Endodermal cell (in vitro differentiated cells): ENCODE data around the gene FHL1. TPM values are rescaled to one million over a fixed set of nuclear protein-coding genes. Genes with fewer than 3 reads are reported as not detected.

Experiments used
- DNase-seq: peaks from one replicate; pipeline ENCODE4 v3.0.0-alpha.2; 2017
- H3K27ac ChIP-seq: 2 replicates; pipeline ENCODE4 v1.5.1; 2013; ENCODE audit warnings: mild to moderate bottlenecking, low read depth, low read length, moderate library complexity
- H3K27me3 ChIP-seq: 2 replicates; pipeline ENCODE4 v1.6.1; 2013; ENCODE audit warnings: mild to moderate bottlenecking, low read length, moderate library complexity; ENCODE audit not compliant: insufficient read depth, control insufficient read depth, poor library complexity, severe bottlenecking
- H3K36me3 ChIP-seq: 2 replicates; pipeline ENCODE4 v1.7.0; 2013; ENCODE audit warnings: mild to moderate bottlenecking, low read length, moderate library complexity; ENCODE audit not compliant: control insufficient read depth, insufficient read depth
- H3K4me1 ChIP-seq: one replicate; pipeline ENCODE4 v1.7.0; 2013; ENCODE audit warnings: low read length; ENCODE audit not compliant: control insufficient read depth, insufficient read depth
- H3K4me3 ChIP-seq: 2 replicates; pipeline ENCODE4 v1.5.1; 2013; ENCODE audit warnings: mild to moderate bottlenecking, low read length, moderate library complexity
- H3K9ac ChIP-seq: 2 replicates; pipeline ENCODE4 v1.6.1; 2013; ENCODE audit warnings: mild to moderate bottlenecking, low read length, moderate library complexity; ENCODE audit not compliant: poor library complexity, severe bottlenecking; ENCODE audit errors: extremely low read depth
- H3K9me3 ChIP-seq: 2 replicates; pipeline ENCODE4 v1.6.1; 2013; ENCODE audit warnings: mild to moderate bottlenecking, low read length, moderate library complexity; ENCODE audit not compliant: control insufficient read depth
- H3K27ac Mint-ChIP-seq: 2 replicates; pipeline ENCODE4 v1.8.0; 2020; ENCODE audit warnings: mixed read lengths
- H3K27me3 Mint-ChIP-seq: 2 replicates; pipeline ENCODE4 v1.8.0; 2021; ENCODE audit warnings: mild to moderate bottlenecking, mixed read lengths; ENCODE audit not compliant: insufficient read depth
- H3K36me3 Mint-ChIP-seq: 2 replicates; pipeline ENCODE4 v1.8.0; 2020; ENCODE audit warnings: low read depth, mixed read lengths
- H3K4me1 Mint-ChIP-seq: 2 replicates; pipeline ENCODE4 v1.8.0; 2020; ENCODE audit warnings: mixed read lengths
- H3K4me3 Mint-ChIP-seq: 2 replicates; pipeline ENCODE4 v1.8.0; 2020; ENCODE audit warnings: mild to moderate bottlenecking, moderate library complexity, mixed read lengths
- H3K9me3 Mint-ChIP-seq: 2 replicates; pipeline ENCODE4 v1.8.0; 2020; ENCODE audit warnings: mild to moderate bottlenecking, mixed read lengths
- CTCF ChIP-seq: fragments of 200-600 bp; sonication (generic); conservative IDR thresholded peaks from 2 replicates; pipeline ENCODE4 v1.5.0; 2021; ENCODE audit warnings: antibody characterized with exemption, mild to moderate bottlenecking
- WGBS, 2 experiments: methylation state at CpG; one replicate each; pipeline versions ENCODE4 v1.1.5 to v1.1.7; 2013; ENCODE audit warnings: missing lambda C conversion rate in 2 of 2, mixed read lengths in 1 of 2; ENCODE audit not compliant: insufficient coverage in 1 of 2, insufficient read length in 1 of 2; 5-methylcytosine and 5-hydroxymethylcytosine counted together
- long read RNA-seq, 4 experiments: library from polyadenylated mRNA in 2 of 4; library from RNA in 1 of 4; library from capped mRNA in 1 of 4; stranded (forward) in 3 of 4; unstranded in 1 of 4; transcript quantifications; one replicate each; pipeline ENCODE4 v2.0.0, GENCODE V29; 2020 to 2021; ENCODE audit warnings: inconsistent platforms in 1 of 4
- polyA plus RNA-seq, 2 experiments: library from polyadenylated mRNA; stranded (reverse); fragments of 50-300 nt; gene quantifications; one replicate each; pipeline ENCODE4 v1.2.3, GENCODE V29; 2013
- total RNA-seq, 2 donors: library from RNA; stranded (reverse); fragmentation: NEBNext Ultra II Directional in 1 of 2; extraction: Animal tissue kit (Norgen Biotek cat#: 25700) in 1 of 2; gene quantifications; 2 replicates in 1 of 2; 3 replicates in 1 of 2; pipeline ENCODE4 v1.2.1, GENCODE V29; 2021

FHL1 gene
- 10 to 100 TPM in 1 of 2 donors, 1 to 10 TPM in 1; 3.7 to 19.3 TPM for total RNA-seq
- polyA plus RNA-seq (2013, experiment 1 of 2) = 67.3 TPM
- polyA plus RNA-seq (2013, experiment 2 of 2) = 62.2 TPM
- long read RNA-seq, experiment 1, partial matches to known transcripts = 2 of 15 reads
- long read RNA-seq, experiment 1, other reads (novel, unspliced or antisense) = 8 of 15 reads
- long read RNA-seq, experiment 2, transcript FHL1-205 (7 exons, 2,441 nt) = major isoform, 10 of 10 reads
- long read RNA-seq, experiment 2, partial matches to known transcripts = 0 of 10 reads
- long read RNA-seq, experiment 2, other reads (novel, unspliced or antisense) = 0 of 10 reads
- long read RNA-seq, experiment 3, transcript FHL1-205 (7 exons, 2,441 nt) = major isoform, 12 of 15 reads
- long read RNA-seq, experiment 3, partial matches to known transcripts = 0 of 15 reads
- long read RNA-seq, experiment 3, other reads (novel, unspliced or antisense) = 2 of 15 reads
- long read RNA-seq, experiment 4 = 0 reads

DNA sequence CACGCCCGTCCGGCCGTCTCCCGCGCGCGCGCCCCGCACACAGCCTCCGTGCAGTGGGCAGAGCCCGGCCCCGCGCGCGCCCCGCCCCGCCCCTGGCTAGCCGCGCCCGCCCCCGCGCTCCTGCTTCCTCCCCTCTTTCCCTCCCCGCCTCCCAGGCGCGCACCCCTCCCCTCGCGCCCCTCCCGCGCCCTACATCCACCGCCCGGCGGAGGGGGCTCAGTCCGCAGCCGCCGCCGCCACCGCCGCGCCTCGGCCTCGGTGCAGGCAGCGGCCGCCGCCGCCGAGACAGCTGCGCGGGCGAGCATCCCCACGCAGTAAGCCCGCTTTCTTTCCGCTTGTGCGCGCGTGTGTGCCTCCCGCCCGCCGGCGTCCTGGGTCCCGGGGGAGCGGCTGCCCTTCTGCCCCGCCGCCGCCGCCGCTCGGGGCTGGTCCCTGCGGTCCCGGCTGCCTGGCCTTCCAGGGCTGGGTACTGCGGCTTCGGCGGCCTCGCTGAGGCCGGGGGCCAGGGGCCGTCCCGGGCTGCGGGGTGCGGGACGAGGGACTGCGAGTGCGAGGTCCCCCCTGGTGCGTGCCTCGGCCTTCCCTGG lies at the start of gene FHL1:
FHL1 (plus strand) TSS at position 219 of the 587 bp plus-strand sequence.
- Mint-ChIP-seq H3K9me3 (peaks cover 58% of the 10 kb centered on the region), H3K4me3 (peak within 1 kb of the TSS; percentile 58), H3K36me3 (no peaks in the 10 kb centered on the region), H3K27ac (no peak within 1 kb of the TSS), H3K27me3 (peaks cover 47% of the 10 kb centered on the region), H3K4me1 (no peaks in the 10 kb centered on the region)
- WGBS, 2 experiments = 0% methylated on average over 67 of the region's 84 CpGs; no CpG with 5 or more reads in 1 of the 2 experiments
- peak within 1 kb of the TSS; percentile 73 for H3K4me3 ChIP-seq
- no peak for TF ChIP-seq CTCF
- H3K4me1 ChIP-seq = no peaks in the 10 kb centered on the region
- DNase-seq = peak; percentile 69
- H3K9ac ChIP-seq = no peak within 1 kb of the TSS
- H3K27me3 ChIP-seq = peaks cover 29% of the 10 kb centered on the region
- H3K9me3 ChIP-seq = no peaks in the 10 kb centered on the region
- no peaks in the 10 kb centered on the region for H3K36me3 ChIP-seq
- no peak within 1 kb of the TSS for H3K27ac ChIP-seq

GRCh38 chrX:136097871-136098805 lies 49.2 kb upstream of the FHL1 start:
- H3K9me3 Mint-ChIP-seq = peaks cover 55% of the 10 kb centered on the region
- no peak for TF ChIP-seq CTCF
- H3K4me1 ChIP-seq = no peaks in the 10 kb centered on the region

DNA sequence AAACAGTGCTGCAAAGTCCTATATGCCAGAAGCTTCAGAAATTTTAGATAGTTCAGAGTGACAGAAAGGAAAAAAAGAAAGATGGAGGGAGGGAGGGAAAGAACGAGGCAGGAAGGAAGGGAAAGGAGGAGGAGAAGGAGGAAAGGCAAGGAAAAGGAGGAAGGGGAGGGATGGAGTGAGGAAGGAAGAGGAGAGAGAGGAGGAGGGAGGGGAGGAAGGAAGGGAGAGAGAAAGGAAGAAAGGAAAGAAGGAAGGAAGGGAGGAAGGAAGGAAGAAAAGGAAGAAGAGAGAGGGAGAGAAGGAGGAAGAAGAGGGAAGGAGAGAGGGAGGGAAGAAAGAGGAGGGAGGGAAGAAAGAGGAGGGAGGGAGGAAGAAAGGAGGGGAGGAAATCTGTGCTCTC lies 42.4 kb upstream of the FHL1 start:
- no peak for TF ChIP-seq CTCF
- WGBS, 2 experiments = 50 to 87% methylated on average over 1 of the region's 1 CpG
- no peaks in the 10 kb centered on the region for H3K4me1 Mint-ChIP-seq
- Histone ChIP-seq H3K4me1 (no peaks in the 10 kb centered on the region), H3K9me3 (no peaks in the 10 kb centered on the region), H3K27ac (no peak overlapping the region), H3K9ac (no peak overlapping the region), H3K27me3 (no peaks in the 10 kb centered on the region), H3K36me3 (no peaks in the 10 kb centered on the region), H3K4me3 (no peak overlapping the region)
- H3K27ac Mint-ChIP-seq = no peak overlapping the region
- H3K4me3 Mint-ChIP-seq = no peak overlapping the region
- H3K36me3 Mint-ChIP-seq = no peaks in the 10 kb centered on the region
- no peak for DNase-seq
- peaks cover 53% of the 10 kb centered on the region for H3K9me3 Mint-ChIP-seq
- H3K27me3 Mint-ChIP-seq = no peaks in the 10 kb centered on the region

More at GRCh38 chrX:136097871-136098805, 49.2 kb upstream of the FHL1 start:
- H3K4me3 Mint-ChIP-seq = no peak overlapping the region
- Histone ChIP-seq H3K9ac (no peak overlapping the region), H3K27ac (no peak overlapping the region), H3K4me3 (no peak overlapping the region), H3K9me3 (no peaks in the 10 kb centered on the region), H3K27me3 (no peaks in the 10 kb centered on the region), H3K36me3 (no peaks in the 10 kb centered on the region)
- no peaks in the 10 kb centered on the region for H3K36me3 Mint-ChIP-seq
- 85 to 94% methylated on average over 10 to 44 of the region's 44 CpGs for WGBS, 2 experiments
- no peaks in the 10 kb centered on the region for H3K4me1 Mint-ChIP-seq
- no peak overlapping the region for H3K27ac Mint-ChIP-seq
- DNase-seq = peak; percentile 68
- H3K27me3 Mint-ChIP-seq = peaks cover 4% of the 10 kb centered on the region
